GM18951 (cell line): ENCODE measurements around the gene TAF1B.
"Not testable (repeated sequence)": the region's sequence is repeated elsewhere in the genome, so short reads cannot be mapped to it uniquely, and the experiment has no call there.

Experiments used
- POLR2A ChIP-seq: IDR thresholded peaks from 4 replicates; pipeline ENCODE4 v1.6.1; 2011; ENCODE audit warnings: mild to moderate bottlenecking; ENCODE audit not compliant: insufficient read length, insufficient read depth; ENCODE audit errors: extremely low read depth
- in situ Hi-C: fragments of 300-500 bp; cut with MboI; formaldehyde crosslinking; loops from one replicate; pipeline ENCODE4 v1.12.0; 2022; ENCODE audit warnings: low sequenced_read_pairs, mixed read lengths, inconsistent platforms; ENCODE audit not compliant: unreplicated experiment

Gene TAF1B

DNA sequence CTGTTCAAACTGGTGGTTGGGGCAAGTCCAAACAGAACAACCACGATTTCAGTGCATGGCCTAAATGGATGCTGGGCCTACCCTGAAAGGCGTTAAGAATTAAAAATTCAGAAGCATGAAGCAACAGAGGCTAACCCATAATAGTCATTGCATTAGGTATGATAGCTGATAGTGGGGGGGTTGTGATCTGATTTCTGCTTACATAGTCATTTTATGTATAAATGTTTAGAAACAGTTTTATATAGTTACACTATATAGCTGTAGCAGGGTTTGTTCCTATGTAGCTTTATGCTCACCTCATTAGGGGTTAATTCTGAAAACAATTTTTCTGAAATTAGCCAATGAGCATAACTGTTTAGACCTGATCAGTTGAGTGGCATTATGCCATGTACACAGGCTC lies 9.6 kb downstream of the TAF1B start:
- in situ Hi-C loops: no loop called here
- no peak for TF ChIP-seq POLR2A

GRCh38 chr2:9857814-9858729 lies 14.8 kb downstream of the TAF1B start:
- in situ Hi-C loops: no loop called here
- no peak for TF ChIP-seq POLR2A

GRCh38 chr2:9858730-9859068 lies 15.4 kb downstream of the TAF1B start:
- TF ChIP-seq POLR2A: no peak
- in situ Hi-C loops: no loop called here

DNA sequence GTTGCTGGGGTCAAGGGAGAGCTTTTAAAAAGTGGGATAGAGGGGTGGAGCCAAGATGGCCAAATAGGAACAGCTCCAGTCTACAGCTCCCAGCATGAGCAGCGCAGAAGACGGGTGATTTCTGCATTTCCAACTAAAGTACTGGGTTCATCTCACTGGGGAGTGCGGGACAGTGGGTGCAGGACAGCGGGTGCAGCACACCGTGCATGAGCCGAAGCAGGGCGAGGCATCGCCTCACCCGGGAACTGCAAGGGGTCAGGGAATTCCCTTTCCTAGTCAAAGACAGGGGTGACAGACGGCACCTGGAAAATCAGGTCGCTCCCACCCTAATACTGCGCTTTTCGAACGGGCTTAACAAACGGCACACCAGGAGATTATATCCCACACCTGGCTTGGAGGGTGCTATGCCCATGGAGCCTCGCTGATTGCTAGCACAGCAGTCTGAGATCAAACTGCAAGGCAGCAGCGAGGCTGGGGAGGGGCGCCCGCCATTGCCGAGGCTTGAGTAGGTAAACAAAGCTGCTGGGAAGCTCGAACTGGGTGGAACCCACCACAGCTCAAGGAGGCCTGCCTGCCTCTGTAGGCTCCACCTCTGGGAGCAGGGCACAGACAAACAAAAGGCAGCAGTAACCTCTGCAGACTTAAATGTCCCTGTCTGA lies 17.8 kb downstream of the TAF1B start:
- in situ Hi-C loops: not testable (repeated sequence)

- no peak for TF ChIP-seq POLR2A
- in situ Hi-C loops: no loop called here
These were observed 24.6 kb downstream of the TAF1B start for GRCh38 chr2:9867881-9868280.

DNA sequence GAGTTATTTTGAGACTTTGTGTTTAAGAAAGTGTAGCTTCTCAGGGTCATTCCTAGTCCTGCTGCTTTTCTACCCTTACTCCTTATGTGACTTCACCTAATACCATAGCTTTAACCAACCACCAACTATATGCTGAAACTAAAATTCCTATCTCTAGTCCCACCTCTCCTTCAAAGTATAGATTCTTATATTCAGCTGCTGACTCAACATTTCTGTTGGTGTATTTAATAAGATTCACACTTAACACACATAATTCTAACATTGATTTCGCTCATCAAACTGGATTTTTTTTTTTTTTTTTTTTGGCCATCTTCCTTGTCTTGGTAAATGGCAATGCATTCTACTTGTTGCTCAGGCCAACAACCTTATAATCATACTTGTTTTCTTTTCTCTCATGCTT lies 30.1 kb downstream of the TAF1B start:
- in situ Hi-C loops: no loop called here
- TF ChIP-seq POLR2A: no peak

- no peak for TF ChIP-seq POLR2A
- in situ Hi-C loops: no loop called here
These were observed 33.8 kb downstream of the TAF1B start for GRCh38 chr2:9877026-9877425.

GRCh38 chr2:9877726-9878125 lies 34.5 kb downstream of the TAF1B start:
- no peak for TF ChIP-seq POLR2A
- in situ Hi-C loops: no loop called here

GRCh38 chr2:9879455-9880194 lies 36.4 kb downstream of the TAF1B start:
- no peak for TF ChIP-seq POLR2A
- in situ Hi-C loops: no loop called here

DNA sequence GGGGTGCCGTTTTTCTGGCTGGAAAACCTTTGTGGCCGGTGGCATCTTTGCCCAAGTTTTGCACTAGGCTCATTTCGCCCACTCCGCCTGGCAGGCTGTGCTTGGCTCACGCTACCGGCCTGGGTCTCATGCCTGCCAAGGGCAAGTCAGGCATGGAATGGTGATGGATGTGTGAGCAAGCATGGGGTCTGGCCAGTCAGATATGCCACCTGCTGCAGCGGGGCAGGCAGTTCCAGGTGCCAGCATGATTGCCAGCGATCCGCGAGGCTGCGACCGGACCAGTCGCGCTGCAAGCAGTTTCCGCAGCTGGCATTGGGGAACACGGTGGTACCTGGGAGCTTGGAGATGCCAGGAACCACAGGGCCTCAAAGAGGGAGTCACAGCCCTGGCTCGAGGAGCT lies 40.6 kb downstream of the TAF1B start:
- in situ Hi-C loops: no loop called here

GRCh38 chr2:9884436-9884835 lies 41.2 kb downstream of the TAF1B start:
- in situ Hi-C loops: no loop called here
- TF ChIP-seq POLR2A: no peak

More for the DNA sequence above, 40.6 kb downstream of the TAF1B start:
- no peak for TF ChIP-seq POLR2A

DNA sequence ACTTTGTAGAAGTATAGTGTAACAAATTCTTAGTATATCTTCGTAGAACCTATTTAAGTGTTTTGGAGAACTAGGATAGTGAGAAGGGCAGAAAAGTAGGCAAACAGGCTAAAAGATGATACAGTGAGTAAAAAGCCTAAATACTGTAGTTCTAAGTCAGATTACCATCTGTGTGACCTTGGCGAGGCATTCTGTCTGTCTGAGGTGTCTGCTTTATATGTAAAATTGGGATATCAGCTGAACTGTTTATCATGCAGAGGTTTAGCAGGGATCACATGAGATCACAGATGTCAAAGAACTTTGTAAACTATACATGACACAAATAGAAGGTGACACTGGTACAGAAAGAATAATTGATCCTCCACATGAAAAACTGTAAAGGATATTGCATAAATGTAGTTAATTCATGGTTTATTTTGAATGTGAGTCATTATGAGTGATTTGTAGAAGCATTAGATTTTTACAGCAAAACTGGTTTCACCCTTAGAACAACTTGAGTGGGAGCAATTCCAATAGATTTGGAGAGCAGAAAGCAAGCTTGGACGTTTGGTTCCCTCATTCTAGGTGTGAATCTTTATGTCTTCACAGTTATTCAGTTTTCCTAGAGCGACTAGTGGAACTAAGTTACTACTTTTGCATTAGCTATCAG lies 41.9 kb downstream of the TAF1B start:
- TF ChIP-seq POLR2A: no peak
- in situ Hi-C loops: no loop called here

DNA sequence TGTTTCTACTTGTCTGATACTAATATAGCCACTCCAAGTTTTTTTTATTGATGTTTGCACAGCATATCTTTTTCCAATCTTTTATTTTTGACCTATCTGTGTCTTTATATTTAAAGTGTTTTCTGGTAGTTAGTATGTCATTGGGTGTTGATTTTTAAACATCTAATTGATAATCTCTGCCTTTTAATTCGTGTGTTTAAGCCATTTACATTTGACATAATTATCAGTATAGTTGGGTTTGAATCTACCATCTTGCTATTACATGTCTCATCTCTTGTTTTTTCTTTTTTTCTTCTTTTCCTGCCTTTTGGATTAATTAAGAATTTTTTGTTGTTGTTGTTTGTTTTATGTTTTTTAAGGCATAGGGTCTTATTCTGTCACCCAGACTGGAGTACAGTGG lies 44.2 kb downstream of the TAF1B start:
- in situ Hi-C loops: no loop called here
- no peak for TF ChIP-seq POLR2A
